Ovary (tissue), 3 donors: Measurements from ENCODE around the gene TMEM270.

Source experiments
- CTCF ChIP-seq, 3 donors: fragments of 450-650 bp in 2 of 3; fragments of 200-600 bp in 1 of 3; IDR thresholded peaks; one replicate each; pipeline versions ENCODE4 v1.5.1 to v1.8.0; 2016 to 2022; ENCODE audit warnings: antibody characterized with exemption in 3 of 3, mild to moderate bottlenecking in 1 of 3
- EP300 ChIP-seq: sonication (generic); formaldehyde crosslinking; IDR thresholded peaks from one replicate; pipeline ENCODE4 v1.6.1; 2017; ENCODE audit warnings: antibody characterized with exemption
- POLR2A ChIP-seq: fragments of 450-650 bp; IDR thresholded peaks from one replicate; pipeline ENCODE4 v1.6.1; 2017; ENCODE audit warnings: antibody characterized with exemption, mild to moderate bottlenecking, moderate library complexity
- donor health status: DM: no; HTN: no; CAD: no.

- TF ChIP-seq POLR2A (no peak), CTCF (IDR thresholded peaks at IDR 0.05) (no peak), EP300 (no peak)
Measured at GRCh38 chr7:73880755-73881328, 19.9 kb downstream of the TMEM270 start.
